ENCODE data around the gene PLA2G4B. TPM values are rescaled to one million over a fixed set of nuclear protein-coding genes. Genes with fewer than 3 reads are reported as not detected.

PLA2G4B gene
- total RNA-seq: 18.6 and 21.8 TPM in 2 replicates

GRCh38 chr15:41838400-41838897 is at the start of gene PLA2G4B:
PLA2G4B (plus strand) TSS chr15:41838847; CDS start chr15:41838914, 67 bp downstream.

GRCh38 chr15:41827880-41828806 is 10.5 kb upstream of the PLA2G4B start, which contains the start of gene JMJD7:
JMJD7 (plus strand) TSS chr15:41828092; CDS start chr15:41828125, 33 bp downstream.

DNA sequence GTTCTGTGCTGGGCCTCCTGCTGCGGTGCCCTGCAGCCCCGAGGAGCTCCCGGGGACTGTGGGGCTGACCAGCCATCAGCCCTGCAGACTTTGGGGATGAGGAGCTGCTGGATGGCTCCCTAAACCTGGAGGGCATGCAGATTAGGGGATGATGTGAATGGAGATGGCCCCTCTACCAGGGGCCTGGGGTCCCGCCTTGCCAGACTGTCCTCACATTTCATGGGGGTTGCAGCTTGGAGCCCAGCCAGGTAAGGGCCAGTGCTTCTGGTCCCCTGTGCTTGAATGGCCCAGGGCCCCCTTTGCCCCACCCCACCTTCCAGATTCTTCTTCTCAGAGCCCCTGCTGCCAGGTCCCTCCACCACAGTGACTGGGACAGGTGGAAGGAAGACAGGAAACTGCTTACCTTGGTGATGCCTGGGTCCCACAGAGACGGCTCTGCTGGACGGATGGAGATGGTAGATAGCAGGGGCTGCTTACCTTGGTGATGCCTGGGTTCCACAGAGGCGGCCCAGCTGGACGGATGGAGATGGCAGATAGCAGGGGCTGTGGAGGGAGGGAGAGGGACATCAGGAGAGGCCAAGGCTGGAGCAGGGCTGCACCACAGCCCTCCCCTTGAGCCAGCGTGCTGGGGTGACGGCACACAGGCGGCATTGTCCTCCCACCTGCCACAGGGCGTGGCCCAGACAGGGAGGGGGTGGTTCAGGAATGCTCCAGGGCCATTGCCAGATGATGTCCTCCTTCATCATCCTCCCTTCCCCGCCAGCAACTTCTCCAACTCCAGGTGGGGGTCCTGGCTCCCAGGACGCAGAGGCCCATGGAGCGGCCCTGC is 55.0 kb downstream of the PLA2G4B start, which contains the start of gene SPTBN5:
Gene SPTBN5 (minus strand): TSS at position 632 of the 829 bp plus-strand sequence. CDS start 556 bp downstream, at position 76.

Other genes with a start within 250 kb of the PLA2G4B start
- 8.7 and 12.4 TPM in 2 replicates for gene MGA, start 178.4 kb upstream of the PLA2G4B start, total RNA-seq
- 15.3 and 24.2 TPM in 2 replicates for gene MAPKBP1, start 64.4 kb upstream of the PLA2G4B start, total RNA-seq
- gene JMJD7, start 10.8 kb upstream of the PLA2G4B start, total RNA-seq: 28.8 and 30.1 TPM in 2 replicates
- under 0.01 and 0.49 TPM in 2 replicates for gene SPTBN5, start 55.2 kb downstream of the PLA2G4B start, total RNA-seq
- gene EHD4, start 133.7 kb downstream of the PLA2G4B start, total RNA-seq: 30.4 and 38.6 TPM in 2 replicates
- 3.7 and 5.1 TPM in 2 replicates for gene PLA2G4E, start 182.2 kb downstream of the PLA2G4B start, total RNA-seq